Psoas muscle (tissue), 8 donors: ENCODE results near the gene CFAP157. TPM values are rescaled to one million over a fixed set of nuclear protein-coding genes. Genes with fewer than 3 reads are reported as not detected.

Experiments used
- ATAC-seq, 4 donors: fragments of 200-7000 bp; cut with Tn5 transposase; one replicate each; pipeline ENCODE4 v1.9.1; 2020; ENCODE audit warnings: moderate library complexity in 3 of 4, mild to moderate bottlenecking in 2 of 4
- DNase-seq, 2 donors: peaks; one replicate each; pipeline ENCODE4 v3.0.0-alpha.2; 2020
- H3K27ac ChIP-seq: fragments of 200-600 bp; one replicate; pipeline ENCODE4 v1.8.0; 2022
- H3K27me3 ChIP-seq, 3 donors: fragments of 200-600 bp in 1 of 3; one replicate each; pipeline versions ENCODE4 v1.6.1 to v1.8.0; 2013 to 2022; ENCODE audit warnings: low read length in 2 of 3, mild to moderate bottlenecking in 2 of 3, moderate library complexity in 1 of 3; ENCODE audit not compliant: insufficient read depth in 3 of 3
- H3K36me3 ChIP-seq, 2 donors: fragments of 200-600 bp in 1 of 2; one replicate each; pipeline versions ENCODE4 v1.6.1 to v1.8.0; 2013 to 2022; ENCODE audit warnings: low read depth in 1 of 2, mild to moderate bottlenecking in 1 of 2, moderate library complexity in 1 of 2; ENCODE audit not compliant: insufficient read depth in 1 of 2
- H3K4me1 ChIP-seq: fragments of 200-600 bp; one replicate; pipeline ENCODE4 v1.8.0; 2022
- H3K4me3 ChIP-seq: fragments of 200-600 bp; one replicate; pipeline ENCODE4 v1.8.0; 2022; ENCODE audit warnings: mild to moderate bottlenecking
- H3K9me3 ChIP-seq: fragments of 200-600 bp; one replicate; pipeline ENCODE4 v1.8.0; 2022
- CTCF ChIP-seq: fragments of 200-600 bp; IDR thresholded peaks from one replicate; pipeline ENCODE4 v1.8.0; 2022; ENCODE audit warnings: antibody characterized with exemption
- WGBS, 3 donors: extraction: QIAGEN DNeasy Blood & Tissue Kit; methylation state at CpG; one replicate each; pipeline versions ENCODE4 v1.1.6 to v1.1.7; 2013; 5-methylcytosine and 5-hydroxymethylcytosine counted together
- intact Hi-C, 2 donors: fragments of 100-400 bp; cut with DNase I; formaldehyde crosslinking; loops; one replicate each; pipeline versions ENCODE4 v1.11.0 to v1.14.2; 2022
- polyA plus RNA-seq, 3 donors: library from polyadenylated mRNA; stranded (reverse); fragments of 200-250 nt; gene quantifications; one replicate each; pipeline ENCODE4 v1.2.3, GENCODE V29; 2013
- total RNA-seq, 4 donors: library from RNA; stranded (reverse); fragmentation: NEBNext Ultra II Directional in 2 of 4; extraction: Animal tissue kit (Norgen Biotek cat#: 25700) in 2 of 4; gene quantifications; one replicate each; pipeline versions ENCODE4 v1.2.1 to v1.2.4, GENCODE V29; 2021 to 2023
- donor health status: healthy with polysubstance abuse.
- donor health status: DM: no; HTN: no; CAD: no; lungs with moderate emphysema.
- donor health status: Bipolar disorder and iron deficiency.
- donor health status: healthy.
- donor health status: DM: yes; HTN: yes; CAD: no.
- donor health status: DM: no; HTN: no; CAD: no.
- donor health status: DM: no; HTN: no; CAD: no.
- donor health status: DM: yes; HTN: yes; CAD: no.

Gene CFAP157
- total and polyA plus RNA-seq, 7 donors = 0.10 to 0.34 (median 0.23) TPM; not detected in 3

- H3K27me3 ChIP-seq = no peaks in the 10 kb centered on the region
- DNase-seq (no peak), ATAC-seq (no peak)
- no peaks in the 10 kb centered on the region for H3K9me3 ChIP-seq
- H3K4me1 ChIP-seq = peaks cover 7% of the 10 kb centered on the region
- intact Hi-C loops = no loop called here
- 91 to 93% (median 92%) methylated on average over 10 of the region's 10 CpGs for WGBS, 3 donors
- H3K27ac ChIP-seq = no peak overlapping the region
- TF ChIP-seq CTCF = no peak
- H3K4me3 ChIP-seq = no peak overlapping the region
- no peaks in the 10 kb centered on the region for H3K36me3 ChIP-seq
These were observed 3.5 kb downstream of the CFAP157 start for GRCh38 chr9:127710204-127710783.

- no peak overlapping the region for H3K27ac ChIP-seq
- intact Hi-C loops = no loop called here
- no peak overlapping the region for H3K4me3 ChIP-seq
- H3K9me3 ChIP-seq = no peaks in the 10 kb centered on the region
- H3K36me3 ChIP-seq = no peaks in the 10 kb centered on the region
- H3K4me1 ChIP-seq = peaks cover 10% of the 10 kb centered on the region
- DNase-seq (no peak), ATAC-seq (no peak)
- WGBS, 3 donors = 66 to 73% (median 69%) methylated on average over 9 of the region's 9 CpGs
- no peaks in the 10 kb centered on the region for H3K27me3 ChIP-seq
- TF ChIP-seq CTCF = no peak
These were observed 4.5 kb downstream of the CFAP157 start for GRCh38 chr9:127711226-127711701.

- no peak for TF ChIP-seq CTCF
- no peaks in the 10 kb centered on the region for H3K27me3 ChIP-seq
- no peak for ATAC-seq
- H3K27ac ChIP-seq = no peak overlapping the region
- no peaks in the 10 kb centered on the region for H3K9me3 ChIP-seq
- H3K4me3 ChIP-seq = no peak overlapping the region
- intact Hi-C loops = no loop called here
- DNase-seq = no peak
- 65 to 75% (median 70%) methylated on average over 10 to 11 of the region's 11 CpGs for WGBS, 3 donors
- no peaks in the 10 kb centered on the region for H3K36me3 ChIP-seq
- peaks cover 15% of the 10 kb centered on the region for H3K4me1 ChIP-seq
These were observed 5.1 kb downstream of the CFAP157 start for GRCh38 chr9:127711831-127712274.

GRCh38 chr9:127712371-127712770, 5.6 kb downstream of the CFAP157 start:
- intact Hi-C loops = no loop called here
- H3K4me3 ChIP-seq = no peak overlapping the region
- TF ChIP-seq CTCF = no peak
- H3K27me3 ChIP-seq = no peaks in the 10 kb centered on the region
- no peaks in the 10 kb centered on the region for H3K36me3 ChIP-seq
- H3K4me1 ChIP-seq = peaks cover 15% of the 10 kb centered on the region
- WGBS, 3 donors = 85 to 88% (median 86%) methylated on average over 11 of the region's 11 CpGs
- no peak for DNase-seq
- ATAC-seq = no peak
- H3K9me3 ChIP-seq = no peaks in the 10 kb centered on the region
- no peak overlapping the region for H3K27ac ChIP-seq

GRCh38 chr9:127712867-127713266, 6.1 kb downstream of the CFAP157 start:
- Histone ChIP-seq H3K9me3 (no peaks in the 10 kb centered on the region), H3K36me3 (no peaks in the 10 kb centered on the region), H3K27ac (no peak overlapping the region), H3K4me3 (no peak overlapping the region), H3K27me3 (no peaks in the 10 kb centered on the region), H3K4me1 (peaks cover 15% of the 10 kb centered on the region)
- TF ChIP-seq CTCF = no peak
- intact Hi-C loops = no loop called here
- no peak for DNase-seq
- ATAC-seq = no peak
- WGBS, 3 donors = 92 to 95% (median 94%) methylated on average over 9 to 10 of the region's 10 CpGs
